HG03469 (cell line): ENCODE measurements around the gene TOR4A.

Source experiments
- ATAC-seq: cut with Tn5 transposase; IDR thresholded peaks from one replicate; pipeline ENCODE4 v1.9.1; 2021; ENCODE audit warnings: mild to moderate bottlenecking, moderate library complexity, moderate number of reproducible peaks; ENCODE audit not compliant: unreplicated experiment

Gene TOR4A

GRCh38 chr9:137277329-137278041 is at the start of gene TOR4A:
Gene TOR4A, plus strand, starts transcription at chr9:137277726. Its CDS starts 964 bp downstream, at chr9:137278690.
- ATAC-seq, result no peak

- no peak for ATAC-seq
Measured at GRCh38 chr9:137227853-137228505, 49.5 kb upstream of the TOR4A start.

- ATAC-seq, result no peak
Measured at GRCh38 chr9:137228506-137228967, 49.0 kb upstream of the TOR4A start.

GRCh38 chr9:137228968-137229896 is 48.3 kb upstream of the TOR4A start:
- ATAC-seq, result no peak

- ATAC-seq, result no peak
Measured at GRCh38 chr9:137229903-137230704, 47.4 kb upstream of the TOR4A start.

GRCh38 chr9:137230705-137231371 is 46.7 kb upstream of the TOR4A start, which contains the start of gene SLC34A3:
Gene SLC34A3, plus strand, starts transcription at chr9:137230901. Its CDS starts 802 bp downstream, at chr9:137231703.
- no peak for ATAC-seq

- no peak for ATAC-seq
Measured at GRCh38 chr9:137231372-137232039, 46.0 kb upstream of the TOR4A start.

- ATAC-seq, result no peak
Measured at GRCh38 chr9:137232101-137232500, 45.4 kb upstream of the TOR4A start.

- no peak for ATAC-seq
Measured at GRCh38 chr9:137232510-137232909, 45.0 kb upstream of the TOR4A start.

- no peak for ATAC-seq
Measured at GRCh38 chr9:137233143-137233980, 44.2 kb upstream of the TOR4A start.

- ATAC-seq, result no peak
Measured at GRCh38 chr9:137234055-137234697, 43.4 kb upstream of the TOR4A start.

GRCh38 chr9:137234758-137235423 is 42.6 kb upstream of the TOR4A start:
- ATAC-seq, result no peak

GRCh38 chr9:137235424-137236237 is 41.9 kb upstream of the TOR4A start:
- ATAC-seq, result no peak

- ATAC-seq, result no peak
Measured at GRCh38 chr9:137236238-137236935, 41.1 kb upstream of the TOR4A start.

GRCh38 chr9:137236936-137237421 is 40.5 kb upstream of the TOR4A start:
- no peak for ATAC-seq
